HTR-8/SVneo (cell line): ENCODE results near the gene FBXL19.
A peak's percentile ranks its signal among the peaks of the same experiment; 100 is the strongest.

Experiments
- DNase-seq: peaks from one replicate; pipeline ENCODE4 v3.0.0; 2011; ENCODE audit warnings: low spot score, mixed read lengths; ENCODE audit not compliant: insufficient read length
- FAIRE-seq: peaks from 2 replicates; lab custom pipeline; 2011; peaks lifted over from hg19 to GRCh38; lab: Jason Lieb, UNC

The FBXL19 gene

DNA sequence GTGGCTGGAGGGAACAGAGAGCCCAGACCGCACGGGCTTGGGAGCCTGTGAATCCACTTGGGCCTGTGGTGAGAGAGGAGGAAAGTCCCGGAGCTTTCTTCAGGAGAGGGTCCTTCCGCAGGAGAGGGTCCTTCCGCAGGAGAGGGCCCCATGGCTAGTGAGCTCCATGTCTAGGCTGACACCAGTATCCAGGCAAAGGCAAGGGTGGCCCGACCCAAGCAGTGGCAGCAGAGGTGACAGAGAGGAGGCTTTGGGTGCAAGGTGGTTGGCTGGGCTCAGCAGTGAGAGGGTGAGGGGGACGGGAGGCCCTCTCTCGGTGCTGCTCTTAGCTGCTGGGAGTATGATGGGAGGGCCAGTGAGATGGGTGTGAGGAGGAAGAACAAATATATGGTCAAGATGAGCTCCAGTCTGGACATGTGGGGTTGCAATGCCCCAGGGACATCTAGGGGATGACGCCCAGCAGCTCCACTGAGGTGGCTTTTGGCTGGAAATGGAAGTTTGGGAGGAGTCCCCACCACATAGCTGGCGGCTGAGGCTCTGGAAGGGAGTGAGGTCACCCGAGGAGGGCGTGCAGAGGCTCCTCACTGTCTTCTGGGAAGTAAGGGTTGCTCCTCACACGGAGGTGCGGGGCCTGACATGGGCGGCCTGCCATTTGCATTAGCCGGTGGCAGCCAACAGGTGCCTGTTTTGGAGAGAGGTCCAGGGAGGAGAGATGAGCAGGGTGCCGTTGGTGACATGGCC, 59.3 kb downstream of the FBXL19 start:
- FAIRE-seq (no peak), DNase-seq (no peak)

DNA sequence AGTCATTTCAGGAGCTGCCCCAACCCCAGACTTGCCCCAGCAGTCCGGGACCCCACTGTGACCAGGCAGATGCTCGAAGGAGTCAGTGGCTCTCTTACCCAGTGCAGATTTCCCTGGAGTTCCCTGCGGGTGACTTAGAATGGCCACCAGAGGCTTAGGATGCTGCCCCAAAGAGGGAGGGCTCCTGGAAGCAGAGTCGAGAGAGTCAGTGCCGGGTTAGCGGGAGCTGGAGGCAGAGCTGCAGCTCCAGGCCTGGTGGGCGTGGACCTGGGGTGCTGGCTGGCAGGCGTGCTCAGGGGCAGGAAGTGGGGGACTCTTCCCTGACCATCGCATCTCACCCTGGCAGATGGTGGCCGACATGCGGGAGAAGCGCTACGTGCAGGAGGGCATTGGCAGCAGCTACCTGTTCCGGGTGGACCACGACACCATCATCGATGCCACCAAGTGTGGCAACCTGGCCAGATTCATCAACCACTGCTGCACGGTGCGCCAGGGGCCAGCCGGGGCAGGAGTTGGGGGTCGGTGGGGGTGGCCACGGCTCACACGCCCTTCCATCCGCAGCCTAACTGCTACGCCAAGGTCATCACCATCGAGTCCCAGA, 60.0 kb downstream of the FBXL19 start:
- FAIRE-seq, result no peak
- no peak for DNase-seq

DNA sequence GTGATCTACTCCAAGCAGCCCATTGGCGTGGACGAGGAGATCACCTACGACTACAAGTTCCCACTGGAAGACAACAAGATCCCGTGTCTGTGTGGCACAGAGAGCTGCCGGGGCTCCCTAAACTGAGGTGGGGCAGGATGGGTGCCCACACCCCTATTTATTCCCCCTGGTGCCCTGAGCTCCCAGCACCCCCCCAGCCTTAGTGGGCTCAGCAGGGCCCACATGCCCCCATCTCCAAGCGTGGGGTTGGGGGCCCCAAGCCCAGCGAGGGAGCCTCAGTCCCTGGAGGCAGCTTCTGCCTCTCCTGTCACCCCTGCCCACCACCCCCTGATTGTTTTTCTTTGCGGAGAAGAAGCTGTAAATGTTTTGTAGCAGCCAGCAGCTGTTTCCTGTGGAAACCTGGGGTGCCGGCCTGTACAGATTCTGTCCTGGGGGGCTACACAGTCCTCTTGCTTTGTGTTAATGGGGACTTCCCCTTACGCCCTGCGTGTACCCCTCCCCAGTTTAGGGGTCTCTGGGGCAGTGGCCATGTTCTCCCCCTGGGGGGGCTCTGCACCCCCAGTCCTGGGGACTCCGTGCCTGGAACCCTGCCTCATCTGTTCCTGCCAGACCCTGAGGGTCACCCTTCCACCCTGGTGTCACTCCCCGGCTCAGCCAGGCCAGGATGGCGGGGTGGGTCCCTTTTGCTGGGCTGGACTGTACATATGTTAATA, 60.7 kb downstream of the FBXL19 start:
- no peak for FAIRE-seq
- no peak for DNase-seq

DNA sequence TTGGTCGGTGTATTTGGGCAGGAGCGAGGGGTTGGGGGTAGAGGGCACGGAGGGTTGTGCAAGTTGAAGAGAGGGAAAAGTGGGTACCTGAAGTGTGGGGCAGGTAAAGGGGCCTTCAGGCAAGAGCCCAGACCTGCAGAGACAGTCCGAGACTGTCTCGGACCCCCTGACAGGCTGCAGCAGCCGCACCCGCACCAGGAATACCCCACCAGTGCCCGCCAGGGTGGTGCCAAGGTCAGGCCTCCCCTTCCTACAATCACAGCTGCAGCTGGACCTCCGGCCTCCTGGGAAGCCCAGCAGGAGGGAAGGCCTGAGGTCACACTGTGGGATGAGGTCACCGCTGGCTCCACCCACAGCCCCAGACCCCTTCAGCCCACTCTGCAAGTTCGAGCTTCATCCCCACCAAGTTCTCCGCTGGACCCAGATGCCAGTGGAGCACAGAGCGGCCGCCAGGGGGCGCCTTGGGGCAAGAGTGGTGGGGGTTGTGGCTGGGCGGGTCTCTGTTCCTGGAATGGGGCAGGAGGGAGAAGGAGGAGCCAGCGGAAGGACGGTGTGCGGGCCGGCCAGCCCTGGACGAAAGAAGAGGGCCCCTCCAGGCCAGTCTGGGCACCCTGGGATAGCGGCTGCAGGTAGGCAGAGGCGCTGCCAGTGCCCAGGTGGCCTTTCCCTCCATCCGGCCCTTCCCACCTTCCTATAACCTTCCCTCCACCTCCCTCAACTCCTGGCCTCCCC, 61.5 kb downstream of the FBXL19 start, which contains the start of gene HSD3B7:
Gene HSD3B7, plus strand, starts transcription at position 539 of the 732 bp plus-strand sequence. CDS start 452 bp downstream, outside the sequence.
- DNase-seq, result peak; percentile 96
- peak; percentile 78 for FAIRE-seq

DNA sequence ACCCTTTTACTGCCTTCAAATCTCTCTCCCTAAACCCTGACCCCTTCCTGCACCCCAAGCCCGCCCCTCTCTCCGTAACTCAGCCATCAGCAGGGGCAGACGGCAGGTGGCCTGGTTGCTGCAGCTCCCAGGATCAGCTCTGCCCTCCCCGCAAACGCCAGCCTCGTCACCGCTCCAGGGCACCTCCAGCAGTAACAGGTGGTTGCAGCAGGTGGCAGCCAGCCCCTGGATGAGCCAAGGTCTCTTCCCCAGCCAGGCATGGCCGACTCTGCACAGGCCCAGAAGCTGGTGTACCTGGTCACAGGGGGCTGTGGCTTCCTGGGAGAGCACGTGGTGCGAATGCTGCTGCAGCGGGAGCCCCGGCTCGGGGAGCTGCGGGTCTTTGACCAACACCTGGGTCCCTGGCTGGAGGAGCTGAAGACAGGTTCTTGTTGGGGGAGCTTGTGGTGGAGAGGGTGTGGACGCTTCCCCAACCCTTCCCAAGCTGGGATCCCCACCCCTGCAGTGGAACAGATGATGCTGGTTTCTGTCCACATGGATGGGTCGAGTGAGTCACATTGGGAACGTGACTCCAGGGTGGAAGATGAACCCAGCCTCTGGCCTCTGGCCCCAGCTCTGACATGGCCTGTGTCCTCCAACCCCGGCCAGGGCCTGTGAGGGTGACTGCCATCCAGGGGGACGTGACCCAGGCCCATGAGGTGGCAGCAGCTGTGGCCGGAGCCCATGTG, 62.2 kb downstream of the FBXL19 start:
- FAIRE-seq (peak; percentile 90), DNase-seq (peak; percentile 51)

DNA sequence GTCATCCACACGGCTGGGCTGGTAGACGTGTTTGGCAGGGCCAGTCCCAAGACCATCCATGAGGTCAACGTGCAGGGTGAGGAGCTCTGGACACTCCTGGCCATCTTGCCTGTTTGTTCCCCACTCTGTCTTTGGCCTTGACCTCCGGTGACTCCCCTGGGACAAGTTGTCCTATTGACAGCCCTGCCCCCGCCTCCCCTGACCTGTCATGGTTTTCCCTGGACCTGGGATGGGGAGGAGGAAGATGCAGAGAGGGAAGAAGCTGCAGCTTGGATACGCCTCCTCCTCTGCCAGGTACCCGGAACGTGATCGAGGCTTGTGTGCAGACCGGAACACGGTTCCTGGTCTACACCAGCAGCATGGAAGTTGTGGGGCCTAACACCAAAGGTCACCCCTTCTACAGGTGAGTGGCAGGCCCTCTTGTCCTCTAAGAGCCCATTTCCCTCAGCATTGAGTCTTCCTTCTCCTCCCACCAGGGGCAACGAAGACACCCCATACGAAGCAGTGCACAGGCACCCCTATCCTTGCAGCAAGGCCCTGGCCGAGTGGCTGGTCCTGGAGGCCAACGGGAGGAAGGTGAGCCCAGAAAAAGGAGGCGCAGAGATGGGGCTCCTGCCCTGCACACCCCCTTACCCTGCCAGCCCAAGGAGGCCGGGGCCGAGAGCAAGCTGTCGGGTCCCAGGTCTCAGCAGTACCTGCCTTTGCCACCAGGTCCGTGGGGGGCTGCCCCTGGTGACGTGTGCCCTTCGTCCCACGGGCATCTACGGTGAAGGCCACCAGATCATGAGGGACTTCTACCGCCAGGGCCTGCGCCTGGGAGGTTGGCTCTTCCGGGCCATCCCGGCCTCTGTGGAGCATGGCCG, 63.0 kb downstream of the FBXL19 start:
- DNase-seq, result no peak

DNA sequence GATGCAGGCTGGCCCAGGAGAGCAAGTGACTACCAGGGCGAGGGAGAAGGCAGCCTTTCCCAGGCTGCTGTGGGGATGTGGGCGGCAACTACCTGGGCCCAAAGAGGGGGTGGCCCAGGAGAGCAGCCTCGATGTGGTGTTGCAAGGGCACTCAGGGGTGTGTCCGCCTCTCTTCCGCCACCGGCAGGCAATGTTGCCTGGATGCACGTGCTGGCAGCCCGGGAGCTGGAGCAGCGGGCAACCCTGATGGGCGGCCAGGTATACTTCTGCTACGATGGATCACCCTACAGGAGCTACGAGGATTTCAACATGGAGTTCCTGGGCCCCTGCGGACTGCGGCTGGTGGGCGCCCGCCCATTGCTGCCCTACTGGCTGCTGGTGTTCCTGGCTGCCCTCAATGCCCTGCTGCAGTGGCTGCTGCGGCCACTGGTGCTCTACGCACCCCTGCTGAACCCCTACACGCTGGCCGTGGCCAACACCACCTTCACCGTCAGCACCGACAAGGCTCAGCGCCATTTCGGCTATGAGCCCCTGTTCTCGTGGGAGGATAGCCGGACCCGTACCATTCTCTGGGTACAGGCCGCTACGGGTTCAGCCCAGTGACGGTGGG, 64.3 kb downstream of the FBXL19 start:
- no peak for DNase-seq
- no peak for FAIRE-seq

More for the DNA sequence above, 63.0 kb downstream of the FBXL19 start:
- peak; percentile 77 for FAIRE-seq

DNA sequence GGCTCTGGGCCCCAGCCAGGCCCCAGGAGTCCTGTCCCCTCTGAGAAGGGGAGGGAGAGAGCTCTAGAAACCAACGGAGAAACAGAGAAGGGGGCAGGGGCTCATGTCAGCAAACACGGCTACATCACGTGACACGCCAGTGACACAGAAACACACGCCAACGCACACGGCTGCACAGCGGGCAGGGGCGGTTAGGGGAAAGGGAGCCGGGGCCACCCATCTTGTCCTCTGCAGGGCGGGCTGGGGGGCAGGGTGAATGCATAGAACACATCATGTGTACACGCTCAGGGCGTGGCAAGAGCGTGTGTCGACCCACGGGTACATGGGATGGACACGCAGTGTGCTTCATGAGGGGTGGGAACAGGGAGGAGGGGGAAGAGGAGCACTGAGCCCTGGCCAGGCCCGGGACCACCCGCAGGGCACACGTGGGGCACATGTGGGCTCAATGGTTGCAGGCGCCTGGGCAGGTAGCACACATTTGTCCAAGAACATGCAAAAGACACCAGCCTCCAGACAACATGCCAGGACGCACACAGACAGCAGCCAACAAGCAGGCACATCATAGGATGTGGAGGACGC, 66.2 kb downstream of the FBXL19 start:
- DNase-seq, result no peak
- FAIRE-seq, result no peak

DNA sequence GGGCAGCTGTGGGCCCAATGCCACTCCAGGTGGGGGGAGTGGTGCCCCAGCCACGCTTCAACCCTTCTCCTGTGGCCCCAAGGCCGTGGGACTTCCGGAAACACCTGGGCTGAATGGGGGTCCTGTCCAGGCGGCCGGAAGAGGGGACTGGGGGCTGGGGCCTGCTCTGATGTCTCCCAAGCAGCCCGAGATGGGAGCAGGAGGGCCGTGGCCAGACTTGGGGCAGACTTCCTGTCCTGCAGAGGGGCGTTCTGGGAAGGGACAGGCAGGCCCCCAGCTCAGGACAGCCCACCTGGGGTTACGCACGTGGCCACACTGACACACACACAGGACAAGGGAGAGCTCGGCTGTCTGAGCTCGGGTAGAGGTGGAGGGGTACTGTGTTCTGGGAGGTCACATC, 66.7 kb downstream of the FBXL19 start:
- FAIRE-seq, result no peak
- no peak for DNase-seq

DNA sequence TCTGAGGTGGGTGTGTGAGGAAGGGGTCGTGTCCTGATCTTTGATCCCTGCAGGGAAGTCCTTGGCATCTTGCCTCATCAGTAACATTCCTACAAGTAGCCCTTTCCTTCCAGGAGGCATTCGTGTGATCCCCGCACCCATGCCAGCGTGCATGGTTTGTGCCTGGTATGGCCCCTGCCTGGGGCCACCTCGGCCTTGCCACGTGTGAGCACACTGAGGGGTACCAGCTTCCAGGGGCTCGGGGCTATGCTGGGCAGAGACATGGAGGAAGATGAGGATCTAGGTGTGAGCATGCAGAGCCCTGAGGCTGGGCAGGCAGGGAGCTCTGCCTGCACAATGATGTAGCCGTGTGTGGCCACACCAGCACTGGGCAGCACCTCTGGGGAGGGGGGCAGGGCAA, 67.7 kb downstream of the FBXL19 start:
- no peak for FAIRE-seq
- no peak for DNase-seq

DNA sequence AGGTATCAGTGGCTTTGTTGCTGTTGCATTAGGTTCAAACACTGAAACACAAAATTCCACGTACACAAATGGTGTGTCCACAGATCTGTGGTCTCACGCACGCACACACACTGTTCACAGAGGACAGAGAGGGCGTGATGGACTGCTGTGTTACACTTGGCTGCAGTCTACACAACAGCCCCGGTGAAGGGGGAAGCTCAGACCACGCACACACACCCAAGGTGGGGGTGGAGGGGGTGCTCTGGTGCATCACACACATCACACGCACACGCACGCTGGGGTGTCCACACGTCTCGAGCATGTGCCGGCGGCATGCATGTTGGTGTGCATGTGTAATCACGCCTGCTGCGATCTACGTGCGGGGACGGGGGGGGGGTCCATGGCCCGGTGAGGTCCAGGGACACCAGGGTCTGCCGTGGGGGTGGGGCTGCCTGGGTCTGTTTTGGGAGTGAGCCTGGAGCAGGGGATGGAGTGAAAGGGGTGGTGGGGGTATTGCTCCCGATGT, 69.0 kb downstream of the FBXL19 start:
- FAIRE-seq (peak; percentile 57), DNase-seq (no peak)

DNA sequence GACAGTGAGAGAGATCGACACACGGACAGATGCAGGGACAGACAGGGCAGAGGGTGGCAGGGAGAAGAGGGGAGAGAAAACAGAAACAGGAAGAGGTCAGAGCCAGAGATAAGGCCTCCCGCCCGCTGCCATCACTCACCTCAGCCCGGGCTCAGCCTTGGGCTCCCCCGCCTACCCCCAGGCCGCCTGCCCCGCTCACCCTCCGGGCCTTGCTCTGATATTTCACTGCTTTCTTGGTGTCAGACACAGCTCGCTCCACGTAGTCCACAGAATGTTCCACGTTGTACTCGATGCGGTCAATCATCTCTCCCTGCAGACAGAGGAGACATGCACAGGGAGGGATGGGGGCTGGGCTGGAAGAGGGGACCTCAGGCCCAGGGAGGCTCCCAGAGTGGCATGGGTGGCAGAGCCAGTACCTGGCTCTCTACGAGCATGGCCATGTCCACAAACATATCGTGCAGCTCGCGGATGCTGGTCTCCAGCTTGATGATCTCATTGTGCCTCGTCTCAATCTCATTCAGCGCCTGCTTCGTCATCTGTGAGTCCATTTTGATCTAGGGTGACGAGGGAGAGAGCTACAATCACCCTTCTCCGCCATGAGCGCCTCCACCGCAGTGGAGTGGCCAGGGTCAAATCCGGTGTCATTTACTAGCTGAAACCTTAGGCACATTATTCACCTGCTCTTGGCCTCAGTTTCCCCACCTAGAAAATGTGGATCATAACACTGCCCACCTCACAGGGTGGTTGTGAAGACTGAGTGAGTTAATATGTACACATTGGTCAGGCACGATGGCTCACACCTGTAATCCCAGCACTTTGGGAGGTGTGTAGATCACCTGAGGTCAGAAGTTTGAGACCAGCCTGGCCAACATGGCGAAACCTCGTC, 69.8 kb downstream of the FBXL19 start:
- DNase-seq, result no peak
- no peak for FAIRE-seq

DNA sequence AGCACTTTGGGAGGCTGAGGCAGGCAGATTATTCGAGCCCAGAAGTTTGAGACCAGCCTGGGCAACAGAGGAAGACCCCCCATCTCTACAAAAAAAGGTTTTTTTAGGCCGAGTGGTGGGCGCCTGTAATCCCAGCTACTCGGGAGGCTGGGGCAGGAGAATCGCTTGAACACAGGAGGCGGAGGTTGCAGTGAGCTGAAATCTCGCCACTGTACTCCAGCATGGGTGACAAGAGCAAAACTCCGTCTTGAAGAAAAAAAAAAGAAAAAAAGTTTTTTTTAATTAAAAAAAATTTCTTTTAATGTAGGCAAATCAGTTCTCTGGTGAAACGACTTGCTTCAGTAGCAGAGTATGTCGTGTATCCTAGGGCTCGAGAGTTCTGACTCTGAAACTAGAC, 72.6 kb downstream of the FBXL19 start:
- FAIRE-seq, result no peak

DNA sequence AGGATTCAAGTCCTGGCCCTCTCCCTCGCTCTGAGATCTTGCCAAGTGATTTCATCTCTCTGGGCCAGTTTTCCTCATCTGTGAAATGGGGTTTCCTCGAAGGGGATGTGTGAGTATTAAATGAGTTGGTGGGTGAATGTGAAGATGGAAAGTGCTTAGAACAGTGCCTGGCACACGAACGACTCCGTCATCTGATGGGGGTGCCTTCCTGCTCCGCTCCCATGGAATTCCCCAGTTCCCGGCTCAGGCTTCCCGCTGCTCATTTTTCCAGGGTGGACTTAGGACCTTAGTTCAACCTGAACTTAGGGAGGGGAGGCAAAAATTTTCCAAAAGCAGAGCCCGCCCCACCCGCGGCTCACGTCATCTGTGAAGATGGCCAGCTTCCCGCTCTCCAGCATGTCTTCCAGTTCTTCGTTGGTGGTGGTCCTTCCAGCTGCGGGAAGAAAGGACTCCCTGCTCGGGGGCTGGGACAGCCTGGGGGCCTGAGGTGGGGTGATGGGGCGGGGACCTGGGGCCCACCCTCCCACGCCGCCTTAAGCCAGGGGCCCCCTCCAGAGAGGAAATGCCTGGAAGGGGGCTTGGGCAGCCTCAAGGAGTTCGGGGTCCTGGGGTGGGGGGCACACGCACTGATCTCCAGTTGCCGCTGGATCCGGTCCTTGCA, 73.1 kb downstream of the FBXL19 start:
- DNase-seq (no peak), FAIRE-seq (no peak)

More for the DNA sequence above, 72.6 kb downstream of the FBXL19 start:
- DNase-seq, result no peak

DNA sequence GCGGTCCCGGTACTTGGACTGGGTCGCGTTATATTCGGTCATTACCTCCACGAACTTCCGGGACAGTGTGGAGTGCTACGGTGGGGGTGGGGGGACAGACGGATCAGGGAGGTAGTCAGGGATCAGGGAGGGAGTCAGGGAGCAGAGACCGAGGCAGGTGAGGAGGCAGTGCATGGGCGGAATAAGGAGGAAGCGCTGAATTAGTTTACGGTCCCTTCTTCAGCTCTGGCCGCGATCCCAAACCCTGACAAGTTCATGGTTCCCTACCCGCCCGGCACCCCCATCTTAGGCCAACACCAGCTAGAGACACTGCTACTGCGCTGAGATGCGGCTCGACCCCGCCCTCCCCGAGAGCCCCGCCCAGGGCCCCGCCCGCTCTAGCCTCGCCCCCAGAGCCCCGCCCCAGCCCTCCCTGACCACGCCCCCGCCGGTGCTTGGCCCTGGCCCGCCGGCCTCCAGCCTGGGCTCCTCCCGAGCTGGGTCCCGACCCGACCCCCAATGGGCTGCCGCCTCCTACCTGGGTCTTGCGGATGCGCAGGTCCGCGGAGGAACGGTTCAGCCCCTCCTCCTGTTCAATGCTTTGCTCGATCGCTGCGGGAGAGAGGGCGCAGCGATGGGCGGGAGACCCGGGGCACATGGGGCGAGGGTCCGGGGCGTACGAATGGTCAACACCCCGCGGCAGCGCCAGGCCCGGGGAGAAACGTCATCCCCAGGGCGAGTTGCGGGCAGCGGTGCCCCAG, 73.8 kb downstream of the FBXL19 start:
- DNase-seq, result peak; percentile 82
- no peak for FAIRE-seq
